Cerebellar nuclear complex (tissue), 1 donor: ENCODE data around the gene VCY1B.
"Not testable (repeated sequence)": the region's sequence is repeated elsewhere in the genome, so short reads cannot be mapped to it uniquely, and the experiment has no call there.

Experiments
- DNase-seq, 2 experiments: peaks; one replicate each; lab custom pipeline; 2025; lab: John Stamatoyannopoulos, UW

The VCY1B gene

GRCh38 chrY:14055927-14056326 is at the start of gene VCY1B:
Gene VCY1B, plus strand, starts transcription at chrY:14056227. Its CDS starts 63 bp downstream, at chrY:14056290.
- not testable (repeated sequence) for DNase-seq

- not testable (repeated sequence) for DNase-seq
Observed at GRCh38 chrY:14011916-14012315, 44.1 kb upstream of the VCY1B start.

GRCh38 chrY:14030395-14030794 is 25.6 kb upstream of the VCY1B start:
- not testable (repeated sequence) for DNase-seq

- no peak for DNase-seq
Observed at GRCh38 chrY:14085877-14086276, 29.9 kb downstream of the VCY1B start.
